CD14-positive monocyte (primary cell): ENCODE measurements around the gene ATXN1. TPM values are rescaled to one million over a fixed set of nuclear protein-coding genes. Genes with fewer than 3 reads are reported as not detected.

Experiments
- DNase-seq, 3 donors: peaks; one replicate each; pipeline ENCODE4 v3.0.0-alpha.2; 2011 to 2022
- H2AFZ ChIP-seq: 2 replicates; pipeline ENCODE4 v1.6.0; 2012; ENCODE audit warnings: mild to moderate bottlenecking, low read depth, low read length, inconsistent platforms; ENCODE audit not compliant: insufficient read depth, poor library complexity, severe bottlenecking
- H3K27ac ChIP-seq, 2 donors: 1 replicate in 1 of 2; 2 replicates in 1 of 2; pipeline ENCODE4 v1.5.1; 2012 to 2013; ENCODE audit warnings: low read length in 2 of 2, control low read depth in 1 of 2, inconsistent platforms in 1 of 2, low read depth in 1 of 2, mild to moderate bottlenecking in 1 of 2
- H3K27me3 ChIP-seq, 2 donors: one replicate each; pipeline versions ENCODE4 v1.6.0 to v1.6.1; 2011 to 2013; ENCODE audit warnings: low read length in 2 of 2; ENCODE audit not compliant: control insufficient read depth in 2 of 2, insufficient read depth in 2 of 2
- H3K36me3 ChIP-seq, 2 donors: replicated peaks in 1 of 2; 1 replicate in 1 of 2; 2 replicates in 1 of 2; pipeline versions ENCODE4 v1.5.1 to v1.6.1; 2012 to 2013; ENCODE audit warnings: low read length in 2 of 2, control low read depth in 1 of 2, inconsistent platforms in 1 of 2, mild to moderate bottlenecking in 1 of 2; ENCODE audit not compliant: insufficient read depth in 2 of 2, control insufficient read depth in 1 of 2
- H3K4me1 ChIP-seq, 2 donors: 1 replicate in 1 of 2; 2 replicates in 1 of 2; pipeline versions ENCODE4 v1.5.1 to v1.6.1; 2012 to 2013; ENCODE audit warnings: low read length in 2 of 2, control low read depth in 1 of 2, inconsistent platforms in 1 of 2, mild to moderate bottlenecking in 1 of 2, moderate library complexity in 1 of 2; ENCODE audit not compliant: insufficient read depth in 2 of 2, control insufficient read depth in 1 of 2
- H3K4me2 ChIP-seq: replicated peaks from 2 replicates; pipeline ENCODE3; 2012; ENCODE audit warnings: low read length, moderate library complexity, mild to moderate bottlenecking; ENCODE audit not compliant: poor library complexity, severe bottlenecking; ENCODE audit errors: extremely low read depth
- H3K4me3 ChIP-seq, 3 experiments: fragments of 200-600 bp in 1 of 3; sonication (generic) in 1 of 3; replicated peaks in 1 of 3; 1 replicate in 2 of 3; 2 replicates in 1 of 3; pipeline ENCODE4 v1.5.1; 2011 to 2013; ENCODE audit warnings: low read length in 3 of 3, mild to moderate bottlenecking in 3 of 3, control low read depth in 2 of 3, low read depth in 2 of 3, inconsistent platforms in 1 of 3, moderate library complexity in 1 of 3
- H3K79me2 ChIP-seq: 2 replicates; pipeline ENCODE4 v1.6.0; 2012; ENCODE audit warnings: mild to moderate bottlenecking, control low read depth, inconsistent platforms, low read length, moderate library complexity; ENCODE audit not compliant: insufficient read depth
- H3K9ac ChIP-seq: 2 replicates; pipeline ENCODE4 v1.6.0; 2017; ENCODE audit warnings: low read length, mild to moderate bottlenecking; ENCODE audit not compliant: insufficient read depth, poor library complexity, severe bottlenecking
- H3K9me3 ChIP-seq, 2 donors: replicated peaks in 1 of 2; 1 replicate in 1 of 2; 2 replicates in 1 of 2; pipeline versions ENCODE4 v1.5.1 to v1.6.1; 2012 to 2013; ENCODE audit warnings: low read length in 2 of 2, control low read depth in 1 of 2; ENCODE audit not compliant: control insufficient read depth in 1 of 2, insufficient read depth in 1 of 2
- H4K20me1 ChIP-seq: 2 replicates; pipeline ENCODE4 v1.6.0; 2012; ENCODE audit warnings: mild to moderate bottlenecking, low read length, control low read depth, moderate library complexity; ENCODE audit not compliant: insufficient read depth
- H3K27ac Mint-ChIP-seq, 7 donors: one replicate each; pipeline ENCODE4 v1.8.0; 2020; ENCODE audit warnings: mild to moderate bottlenecking in 7 of 7, mixed read lengths in 7 of 7, moderate library complexity in 6 of 7, inconsistent platforms in 2 of 7
- H3K27me3 Mint-ChIP-seq, 3 donors: one replicate each; pipeline ENCODE4 v1.8.0; 2021 to 2022; ENCODE audit warnings: low read depth in 3 of 3, mild to moderate bottlenecking in 3 of 3, mixed read lengths in 3 of 3, moderate library complexity in 3 of 3, inconsistent platforms in 1 of 3
- H3K36me3 Mint-ChIP-seq, 2 donors: one replicate each; pipeline ENCODE4 v1.8.0; 2020; ENCODE audit warnings: mixed read lengths in 2 of 2, inconsistent platforms in 1 of 2, mild to moderate bottlenecking in 1 of 2
- H3K4me1 Mint-ChIP-seq: one replicate; pipeline ENCODE4 v1.8.0; 2020; ENCODE audit warnings: mild to moderate bottlenecking, mixed read lengths
- H3K4me3 Mint-ChIP-seq, 2 donors: one replicate each; pipeline ENCODE4 v1.8.0; 2020; ENCODE audit warnings: mild to moderate bottlenecking in 2 of 2, mixed read lengths in 2 of 2, moderate library complexity in 1 of 2
- H3K9me3 Mint-ChIP-seq, 7 donors: one replicate each; pipeline ENCODE4 v1.8.0; 2020 to 2022; ENCODE audit warnings: mixed read lengths in 7 of 7, mild to moderate bottlenecking in 6 of 7, moderate library complexity in 6 of 7, inconsistent platforms in 2 of 7
- CTCF ChIP-seq: fragments of 200-600 bp; IDR thresholded peaks from one replicate; pipeline ENCODE4 v1.8.0; 2022; ENCODE audit warnings: antibody characterized with exemption, mild to moderate bottlenecking
- WGBS: methylation state at CpG from one replicate; pipeline ENCODE4 v1.1.5; 2013; ENCODE audit warnings: missing lambda C conversion rate; ENCODE audit not compliant: insufficient coverage; 5-methylcytosine and 5-hydroxymethylcytosine counted together
- intact Hi-C, 2 donors: fragments of 100-400 bp; cut with micrococcal nuclease; formaldehyde crosslinking; loops; one replicate each; pipeline versions ENCODE4 v1.15.0 to v1.15.1; 2023
- polyA plus RNA-seq, 3 donors: library from polyadenylated mRNA; depleted of rRNA in 1 of 3; unstranded in 2 of 3; stranded (reverse) in 1 of 3; fragments of 300-500 nt in 2 of 3; fragments of >200 nt in 1 of 3; fragmentation: Illumina TruSeq in 2 of 3; gene quantifications; 1 replicate in 2 of 3; 2 replicates in 1 of 3; pipeline ENCODE4 v1.2.3, GENCODE V29; 2012 to 2021

The ATXN1 gene
- polyA plus RNA-seq, 3 donors, result 8.8 to 19.1 (median 10.9) TPM

DNA sequence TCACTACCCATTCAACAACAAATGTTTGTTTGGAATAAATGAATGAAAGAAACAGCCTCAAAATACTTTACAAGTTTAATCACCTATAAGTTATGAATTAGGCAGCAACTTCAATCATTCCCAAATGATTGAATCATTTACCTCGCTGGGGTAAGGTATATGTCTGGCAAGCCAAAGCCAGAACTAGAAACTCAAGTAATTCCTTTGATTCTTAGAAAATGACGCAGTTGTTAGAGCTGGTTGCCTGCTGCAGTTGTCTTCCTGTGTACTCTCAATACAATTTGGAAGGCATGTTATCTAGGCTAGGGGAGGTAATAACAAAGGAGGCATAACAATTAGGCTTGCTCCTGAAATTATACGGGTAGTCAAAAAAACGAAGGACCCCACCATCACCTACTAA, 160.6 kb downstream of the ATXN1 start:
- no peak overlapping the region for H3K27ac ChIP-seq
- H3K4me1 ChIP-seq, result peaks cover under 1% of the 10 kb centered on the region in 2 donors
- H3K4me1 Mint-ChIP-seq, result peaks cover 9% of the 10 kb centered on the region
- DNase-seq, result no peak
- 92% methylated on average over 2 of the region's 4 CpGs for WGBS
- TF ChIP-seq CTCF, result no peak
- no peak overlapping the region for H3K4me3 Mint-ChIP-seq
- H2AFZ ChIP-seq, result no peak overlapping the region
- no peaks in the 10 kb centered on the region for H3K79me2 ChIP-seq
- peaks cover 35 to 41% of the 10 kb centered on the region in 2 donors for H3K36me3 Mint-ChIP-seq
- no peak overlapping the region for H3K4me2 ChIP-seq
- H3K36me3 ChIP-seq, result peaks cover 5 to 24% of the 10 kb centered on the region in 2 donors
- peaks cover 6% of the 10 kb centered on the region for H4K20me1 ChIP-seq
- intact Hi-C loops, result loop anchor here in 1 of 2 donors (10.0 kb wide), 1 partner anchor 54 kb away; no protein-coding TSS in a partner anchor
- H3K4me3 ChIP-seq, result no peak overlapping the region
- no peaks in the 10 kb centered on the region for H3K27me3 Mint-ChIP-seq
- peaks cover 0 to 6% (median 0%) of the 10 kb centered on the region in 7 donors for H3K9me3 Mint-ChIP-seq
- H3K27me3 ChIP-seq, result no peaks in the 10 kb centered on the region
- no peak overlapping the region for H3K27ac Mint-ChIP-seq
- no peak overlapping the region for H3K9ac ChIP-seq
- H3K9me3 ChIP-seq, result no peaks in the 10 kb centered on the region

DNA sequence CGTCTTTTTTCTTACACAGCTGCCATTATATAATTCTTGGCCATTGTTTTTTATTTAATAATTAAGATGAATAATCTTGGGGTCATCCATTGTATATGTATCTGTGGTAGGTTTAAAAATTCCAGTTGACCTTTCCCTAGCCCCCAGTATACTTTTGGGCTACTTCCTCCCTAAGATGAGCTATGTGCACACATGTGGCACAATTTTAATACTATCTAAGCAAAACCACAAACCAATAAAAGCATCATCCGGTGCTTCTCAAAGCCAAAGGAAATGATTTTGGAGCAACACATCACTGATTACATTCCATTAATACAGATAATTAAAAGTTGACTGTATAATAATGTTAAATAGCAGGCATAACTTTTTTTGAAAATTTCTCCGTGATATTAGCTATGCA, 161.2 kb downstream of the ATXN1 start:
- Mint-ChIP-seq H3K27me3 (no peaks in the 10 kb centered on the region), H3K36me3 (peaks cover 35 to 41% of the 10 kb centered on the region in 2 donors), H3K9me3 (peaks cover 0 to 6% (median 0%) of the 10 kb centered on the region in 7 donors), H3K4me3 (no peak overlapping the region), H3K4me1 (peaks cover 16% of the 10 kb centered on the region), H3K27ac (no peak overlapping the region)
- no peaks in the 10 kb centered on the region for H3K27me3 ChIP-seq
- H3K4me3 ChIP-seq, result no peak overlapping the region
- H3K79me2 ChIP-seq, result no peaks in the 10 kb centered on the region
- WGBS, result no CpG with 5 or more reads among the region's 3 CpGs
- intact Hi-C loops, result loop anchor here in 1 of 2 donors (10.0 kb wide), 1 partner anchor 55 kb away; no protein-coding TSS in a partner anchor
- H3K9ac ChIP-seq, result no peak overlapping the region
- H3K36me3 ChIP-seq, result peaks cover 5 to 24% of the 10 kb centered on the region in 2 donors
- H3K27ac ChIP-seq, result no peak overlapping the region
- H2AFZ ChIP-seq, result no peak overlapping the region
- no peaks in the 10 kb centered on the region for H4K20me1 ChIP-seq
- H3K4me1 ChIP-seq, result peaks cover 8% of the 10 kb centered on the region in 2 donors
- no peak for DNase-seq
- no peak for TF ChIP-seq CTCF
- H3K9me3 ChIP-seq, result no peaks in the 10 kb centered on the region
- no peak overlapping the region for H3K4me2 ChIP-seq
